ENCODE measurements around the gene DMRT1. TPM values are rescaled to one million over a fixed set of nuclear protein-coding genes. Genes with fewer than 3 reads are reported as not detected.
A peak's percentile ranks its signal among the peaks of the same experiment; 100 is the strongest.

DMRT1 gene
- total RNA-seq, 1 experiment from 2014 or later: not detected

DNA sequence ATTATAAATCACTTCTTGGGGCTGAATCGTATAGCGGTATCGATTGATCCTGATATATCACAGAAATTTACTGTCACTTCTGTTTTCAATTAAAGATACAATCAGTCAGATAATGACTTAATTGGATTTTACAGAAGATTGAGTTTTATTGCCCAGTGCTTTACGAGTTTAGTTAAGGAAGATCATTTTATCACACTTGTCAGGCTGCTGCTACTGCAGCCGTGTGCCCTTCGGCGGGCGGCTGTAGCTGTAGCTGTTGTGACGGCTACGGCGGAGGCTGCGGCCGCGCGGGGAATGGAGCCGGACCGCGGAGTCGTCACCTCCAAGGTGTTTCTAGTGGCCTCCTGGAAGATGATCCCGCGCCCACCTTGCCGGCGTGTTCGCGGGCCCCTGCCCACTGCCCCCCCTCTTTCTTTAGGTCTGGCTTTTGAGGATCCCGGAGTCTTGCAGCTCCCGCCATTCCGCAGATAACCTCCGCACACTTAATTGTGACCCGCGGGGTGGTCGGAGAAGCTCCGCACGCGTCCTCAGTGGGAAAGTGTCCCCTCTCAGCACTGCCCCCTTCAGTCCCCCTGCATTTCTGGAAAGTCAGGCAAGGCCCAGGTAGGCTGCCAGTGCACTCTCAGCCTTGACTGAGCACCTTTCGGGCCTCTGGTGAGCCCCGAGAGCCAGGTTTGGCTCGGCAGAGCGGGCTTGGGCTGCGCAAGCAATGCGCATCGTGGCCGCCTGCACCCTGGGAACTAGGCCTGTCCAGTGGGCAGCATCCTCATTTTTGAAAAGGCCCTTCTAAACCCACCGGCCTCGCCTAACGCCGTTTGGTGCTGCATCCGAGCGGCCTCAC is 128.0 kb downstream of the DMRT1 start (continued):
- TF ChIP-seq, protein P1, sequence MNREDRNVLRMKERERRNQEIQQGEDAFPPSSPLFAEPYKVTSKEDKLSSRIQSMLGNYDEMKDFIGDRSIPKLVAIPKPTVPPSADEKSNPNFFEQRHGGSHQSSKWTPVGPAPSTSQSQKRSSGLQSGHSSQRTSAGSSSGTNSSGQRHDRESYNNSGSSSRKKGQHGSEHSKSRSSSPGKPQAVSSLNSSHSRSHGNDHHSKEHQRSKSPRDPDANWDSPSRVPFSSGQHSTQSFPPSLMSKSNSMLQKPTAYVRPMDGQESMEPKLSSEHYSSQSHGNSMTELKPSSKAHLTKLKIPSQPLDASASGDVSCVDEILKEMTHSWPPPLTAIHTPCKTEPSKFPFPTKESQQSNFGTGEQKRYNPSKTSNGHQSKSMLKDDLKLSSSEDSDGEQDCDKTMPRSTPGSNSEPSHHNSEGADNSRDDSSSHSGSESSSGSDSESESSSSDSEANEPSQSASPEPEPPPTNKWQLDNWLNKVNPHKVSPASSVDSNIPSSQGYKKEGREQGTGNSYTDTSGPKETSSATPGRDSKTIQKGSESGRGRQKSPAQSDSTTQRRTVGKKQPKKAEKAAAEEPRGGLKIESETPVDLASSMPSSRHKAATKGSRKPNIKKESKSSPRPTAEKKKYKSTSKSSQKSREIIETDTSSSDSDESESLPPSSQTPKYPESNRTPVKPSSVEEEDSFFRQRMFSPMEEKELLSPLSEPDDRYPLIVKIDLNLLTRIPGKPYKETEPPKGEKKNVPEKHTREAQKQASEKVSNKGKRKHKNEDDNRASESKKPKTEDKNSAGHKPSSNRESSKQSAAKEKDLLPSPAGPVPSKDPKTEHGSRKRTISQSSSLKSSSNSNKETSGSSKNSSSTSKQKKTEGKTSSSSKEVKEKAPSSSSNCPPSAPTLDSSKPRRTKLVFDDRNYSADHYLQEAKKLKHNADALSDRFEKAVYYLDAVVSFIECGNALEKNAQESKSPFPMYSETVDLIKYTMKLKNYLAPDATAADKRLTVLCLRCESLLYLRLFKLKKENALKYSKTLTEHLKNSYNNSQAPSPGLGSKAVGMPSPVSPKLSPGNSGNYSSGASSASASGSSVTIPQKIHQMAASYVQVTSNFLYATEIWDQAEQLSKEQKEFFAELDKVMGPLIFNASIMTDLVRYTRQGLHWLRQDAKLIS (CRISPR knock-in tag; IDR thresholded peaks at IDR 0.05; ENCODE audit: borderline replicate concordance): no peak
- no peak for TF ChIP-seq NFYB (CRISPR knock-in tag; conservative IDR thresholded peaks at IDR 0.05; ENCODE audit: low read depth)

DNA sequence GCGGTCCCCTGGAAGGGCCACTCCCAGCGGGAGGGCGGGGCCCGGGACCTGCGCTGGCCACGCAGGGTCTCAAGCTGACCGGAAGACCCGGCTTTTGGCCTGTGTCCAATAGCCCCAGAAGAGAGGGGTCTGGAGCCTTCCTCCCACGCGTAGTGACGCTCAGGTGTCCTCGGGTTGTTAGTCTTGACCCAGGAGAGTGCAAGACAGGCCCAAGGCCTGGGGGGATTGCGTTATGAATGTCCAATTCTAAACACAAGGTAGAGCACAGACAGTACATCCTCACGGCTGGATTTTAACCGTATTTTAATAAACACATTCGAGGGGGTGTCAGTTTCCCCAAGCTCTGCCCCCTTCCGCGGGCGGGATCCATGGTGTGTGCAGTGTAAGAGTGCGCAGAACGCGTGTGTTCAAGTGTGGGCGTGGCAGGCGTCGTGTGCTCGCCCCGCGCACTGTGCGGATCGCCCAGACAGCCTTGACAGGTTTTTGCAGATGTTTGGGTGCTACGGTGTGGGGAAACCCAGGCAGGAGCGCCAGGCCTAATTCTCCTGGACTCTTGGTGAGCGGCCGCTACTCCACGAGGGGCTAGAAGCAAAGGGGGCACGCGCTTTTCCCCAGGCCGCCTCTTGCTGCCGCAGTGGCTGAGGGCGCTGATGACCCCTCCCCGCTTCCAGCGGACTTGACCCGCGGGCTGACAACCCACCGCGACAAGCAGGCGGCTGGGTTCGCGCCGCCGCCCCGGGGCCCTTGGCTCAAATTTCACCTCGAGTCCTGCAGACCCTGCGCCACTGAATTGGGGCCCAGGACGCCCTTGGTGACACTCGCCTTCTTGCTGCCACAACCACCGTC is 128.9 kb downstream of the DMRT1 start:
- peak overlapping the region; percentile 66 for H3K4me3 Mint-ChIP-seq
- H3K9me3 Mint-ChIP-seq: no peaks in the 10 kb centered on the region
- H3K36me3 Mint-ChIP-seq: no peaks in the 10 kb centered on the region
- H3K4me1 Mint-ChIP-seq: peaks cover 66% of the 10 kb centered on the region
- ChIA-PET POLR2A (no interaction called here), CTCF (interaction anchor here (1.0 to 1.7 kb wide), 4 partner anchors 8 to 61 kb away, joined by 3 to 5 read pairs (median 4); no protein-coding TSS in a partner anchor)
- H3K27me3 Mint-ChIP-seq (ENCODE audit: low read depth): peaks cover 98% of the 10 kb centered on the region
- no peak overlapping the region for H3K27ac Mint-ChIP-seq
- no peak for ATAC-seq
- DNase-seq (ENCODE audit: low spot score): peak; percentile 68
- TF ChIP-seq, protein P2, sequence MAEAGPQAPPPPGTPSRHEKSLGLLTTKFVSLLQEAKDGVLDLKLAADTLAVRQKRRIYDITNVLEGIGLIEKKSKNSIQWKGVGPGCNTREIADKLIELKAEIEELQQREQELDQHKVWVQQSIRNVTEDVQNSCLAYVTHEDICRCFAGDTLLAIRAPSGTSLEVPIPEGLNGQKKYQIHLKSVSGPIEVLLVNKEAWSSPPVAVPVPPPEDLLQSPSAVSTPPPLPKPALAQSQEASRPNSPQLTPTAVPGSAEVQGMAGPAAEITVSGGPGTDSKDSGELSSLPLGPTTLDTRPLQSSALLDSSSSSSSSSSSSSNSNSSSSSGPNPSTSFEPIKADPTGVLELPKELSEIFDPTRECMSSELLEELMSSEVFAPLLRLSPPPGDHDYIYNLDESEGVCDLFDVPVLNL (CRISPR knock-in tag; IDR thresholded peaks at IDR 0.05; ENCODE audit: borderline replicate concordance, low read depth): 0 out of 2 replicates have a peak, but pooled peaks have one; percentile 35
- TF ChIP-seq FOXP1 (CRISPR knock-in tag; IDR thresholded peaks at IDR 0.05; ENCODE audit: borderline replicate concordance) (0 out of 2 replicates have a peak, but pooled peaks have one; percentile 3), ZNF138 (CRISPR knock-in tag; conservative IDR thresholded peaks at IDR 0.05) (no peak), CREM (CRISPR knock-in tag; IDR thresholded peaks at IDR 0.05) (no peak), NR1H2 (CRISPR knock-in tag; IDR thresholded peaks at IDR 0.05) (no peak)
- TF ChIP-seq, protein P3, sequence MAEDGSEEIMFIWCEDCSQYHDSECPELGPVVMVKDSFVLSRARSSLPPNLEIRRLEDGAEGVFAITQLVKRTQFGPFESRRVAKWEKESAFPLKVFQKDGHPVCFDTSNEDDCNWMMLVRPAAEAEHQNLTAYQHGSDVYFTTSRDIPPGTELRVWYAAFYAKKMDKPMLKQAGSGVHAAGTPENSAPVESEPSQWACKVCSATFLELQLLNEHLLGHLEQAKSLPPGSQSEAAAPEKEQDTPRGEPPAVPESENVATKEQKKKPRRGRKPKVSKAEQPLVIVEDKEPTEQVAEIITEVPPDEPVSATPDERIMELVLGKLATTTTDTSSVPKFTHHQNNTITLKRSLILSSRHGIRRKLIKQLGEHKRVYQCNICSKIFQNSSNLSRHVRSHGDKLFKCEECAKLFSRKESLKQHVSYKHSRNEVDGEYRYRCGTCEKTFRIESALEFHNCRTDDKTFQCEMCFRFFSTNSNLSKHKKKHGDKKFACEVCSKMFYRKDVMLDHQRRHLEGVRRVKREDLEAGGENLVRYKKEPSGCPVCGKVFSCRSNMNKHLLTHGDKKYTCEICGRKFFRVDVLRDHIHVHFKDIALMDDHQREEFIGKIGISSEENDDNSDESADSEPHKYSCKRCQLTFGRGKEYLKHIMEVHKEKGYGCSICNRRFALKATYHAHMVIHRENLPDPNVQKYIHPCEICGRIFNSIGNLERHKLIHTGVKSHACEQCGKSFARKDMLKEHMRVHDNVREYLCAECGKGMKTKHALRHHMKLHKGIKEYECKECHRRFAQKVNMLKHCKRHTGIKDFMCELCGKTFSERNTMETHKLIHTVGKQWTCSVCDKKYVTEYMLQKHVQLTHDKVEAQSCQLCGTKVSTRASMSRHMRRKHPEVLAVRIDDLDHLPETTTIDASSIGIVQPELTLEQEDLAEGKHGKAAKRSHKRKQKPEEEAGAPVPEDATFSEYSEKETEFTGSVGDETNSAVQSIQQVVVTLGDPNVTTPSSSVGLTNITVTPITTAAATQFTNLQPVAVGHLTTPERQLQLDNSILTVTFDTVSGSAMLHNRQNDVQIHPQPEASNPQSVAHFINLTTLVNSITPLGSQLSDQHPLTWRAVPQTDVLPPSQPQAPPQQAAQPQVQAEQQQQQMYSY (CRISPR knock-in tag; IDR thresholded peaks at IDR 0.05): peak; percentile 76

DNA sequence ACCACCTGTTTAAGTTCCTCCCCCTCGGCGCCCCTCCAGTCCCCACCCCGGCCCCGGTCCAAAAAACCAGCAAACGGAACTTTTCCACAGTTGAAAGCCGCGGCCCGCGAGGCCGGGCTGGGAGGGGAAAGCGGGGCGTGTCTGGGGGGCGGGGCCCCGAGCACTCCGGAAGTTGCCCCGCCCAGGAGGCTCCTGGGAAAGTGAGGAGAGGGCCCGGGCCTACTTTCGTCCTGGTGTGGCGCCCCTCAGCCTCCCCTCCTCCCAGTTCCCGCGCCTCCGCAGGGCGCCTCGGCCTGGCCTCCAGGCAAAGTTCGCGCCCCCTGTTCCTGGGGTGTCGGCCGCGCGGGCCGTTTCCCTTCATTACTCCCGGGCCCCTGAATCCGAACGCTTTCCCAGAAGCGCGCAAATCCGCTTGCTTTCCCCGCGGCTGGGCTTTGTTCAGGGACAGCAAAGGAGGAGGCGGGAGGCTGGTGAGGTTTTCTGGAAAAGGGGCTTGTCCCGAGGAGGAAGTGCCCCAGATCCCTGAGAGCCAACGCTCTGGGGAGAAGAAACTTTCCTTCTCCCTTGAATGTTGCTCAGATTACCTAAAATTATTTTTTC is 130.5 kb downstream of the DMRT1 start:
- ATAC-seq (peak; percentile 29), DNase-seq (ENCODE audit: low spot score) (peak; percentile 85)
- Mint-ChIP-seq H3K4me3 (peak overlapping the region; percentile 66), H3K4me1 (peaks cover 62% of the 10 kb centered on the region), H3K27me3 (ENCODE audit: low read depth) (peaks cover 98% of the 10 kb centered on the region), H3K9me3 (no peaks in the 10 kb centered on the region), H3K36me3 (no peaks in the 10 kb centered on the region), H3K27ac (no peak overlapping the region)
- POLR2A ChIA-PET: no interaction called here
- CTCF ChIA-PET: interaction anchor here (1.6 kb wide), 1 partner anchor 10 kb away, joined by 5 read pairs; no protein-coding TSS in a partner anchor
- TF ChIP-seq TEAD4 (CRISPR knock-in tag; IDR thresholded peaks at IDR 0.05) (no peak), SP1 (CRISPR knock-in tag; conservative IDR thresholded peaks at IDR 0.05) (peak; percentile 19; the same call in 1 of the 2 replicates), GRHL2 (CRISPR knock-in tag; IDR thresholded peaks at IDR 0.05; ENCODE audit: insufficient replicate concordance, severe bottlenecking) (no peak), ZNF263 (CRISPR knock-in tag; IDR thresholded peaks at IDR 0.05; ENCODE audit: low read depth) (no peak)
- TF ChIP-seq, protein P4, sequence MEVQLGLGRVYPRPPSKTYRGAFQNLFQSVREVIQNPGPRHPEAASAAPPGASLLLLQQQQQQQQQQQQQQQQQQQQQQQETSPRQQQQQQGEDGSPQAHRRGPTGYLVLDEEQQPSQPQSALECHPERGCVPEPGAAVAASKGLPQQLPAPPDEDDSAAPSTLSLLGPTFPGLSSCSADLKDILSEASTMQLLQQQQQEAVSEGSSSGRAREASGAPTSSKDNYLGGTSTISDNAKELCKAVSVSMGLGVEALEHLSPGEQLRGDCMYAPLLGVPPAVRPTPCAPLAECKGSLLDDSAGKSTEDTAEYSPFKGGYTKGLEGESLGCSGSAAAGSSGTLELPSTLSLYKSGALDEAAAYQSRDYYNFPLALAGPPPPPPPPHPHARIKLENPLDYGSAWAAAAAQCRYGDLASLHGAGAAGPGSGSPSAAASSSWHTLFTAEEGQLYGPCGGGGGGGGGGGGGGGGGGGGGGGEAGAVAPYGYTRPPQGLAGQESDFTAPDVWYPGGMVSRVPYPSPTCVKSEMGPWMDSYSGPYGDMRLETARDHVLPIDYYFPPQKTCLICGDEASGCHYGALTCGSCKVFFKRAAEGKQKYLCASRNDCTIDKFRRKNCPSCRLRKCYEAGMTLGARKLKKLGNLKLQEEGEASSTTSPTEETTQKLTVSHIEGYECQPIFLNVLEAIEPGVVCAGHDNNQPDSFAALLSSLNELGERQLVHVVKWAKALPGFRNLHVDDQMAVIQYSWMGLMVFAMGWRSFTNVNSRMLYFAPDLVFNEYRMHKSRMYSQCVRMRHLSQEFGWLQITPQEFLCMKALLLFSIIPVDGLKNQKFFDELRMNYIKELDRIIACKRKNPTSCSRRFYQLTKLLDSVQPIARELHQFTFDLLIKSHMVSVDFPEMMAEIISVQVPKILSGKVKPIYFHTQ (CRISPR knock-in tag; IDR thresholded peaks at IDR 0.05): no peak
- TF ChIP-seq, protein P5, sequence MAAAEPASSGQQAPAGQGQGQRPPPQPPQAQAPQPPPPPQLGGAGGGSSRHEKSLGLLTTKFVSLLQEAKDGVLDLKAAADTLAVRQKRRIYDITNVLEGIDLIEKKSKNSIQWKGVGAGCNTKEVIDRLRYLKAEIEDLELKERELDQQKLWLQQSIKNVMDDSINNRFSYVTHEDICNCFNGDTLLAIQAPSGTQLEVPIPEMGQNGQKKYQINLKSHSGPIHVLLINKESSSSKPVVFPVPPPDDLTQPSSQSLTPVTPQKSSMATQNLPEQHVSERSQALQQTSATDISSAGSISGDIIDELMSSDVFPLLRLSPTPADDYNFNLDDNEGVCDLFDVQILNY (CRISPR knock-in tag; IDR thresholded peaks at IDR 0.05): peak; percentile 67; the same call in 1 of the 2 replicates
- TF ChIP-seq, protein P6, sequence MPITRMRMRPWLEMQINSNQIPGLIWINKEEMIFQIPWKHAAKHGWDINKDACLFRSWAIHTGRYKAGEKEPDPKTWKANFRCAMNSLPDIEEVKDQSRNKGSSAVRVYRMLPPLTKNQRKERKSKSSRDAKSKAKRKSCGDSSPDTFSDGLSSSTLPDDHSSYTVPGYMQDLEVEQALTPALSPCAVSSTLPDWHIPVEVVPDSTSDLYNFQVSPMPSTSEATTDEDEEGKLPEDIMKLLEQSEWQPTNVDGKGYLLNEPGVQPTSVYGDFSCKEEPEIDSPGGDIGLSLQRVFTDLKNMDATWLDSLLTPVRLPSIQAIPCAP (CRISPR knock-in tag; IDR thresholded peaks at IDR 0.05): no peak
